GM12878 (cell line): ENCODE measurements around the gene NHERF2. TPM values are rescaled to one million over a fixed set of nuclear protein-coding genes. Genes with fewer than 3 reads are reported as not detected.

Experiments used
- ATAC-seq: fragments of 200-7000 bp; cut with Tn5 transposase; 3 replicates; pipeline ENCODE4 v1.9.1; 2020; ENCODE audit warnings: mild to moderate bottlenecking, moderate library complexity
- BruUV-seq: library from RNA; stranded (reverse); fragments of 400-500 nt; replicated peaks from 2 replicates; lab custom pipeline; 2021; lab: Mats Ljungman, UMichigan
- CTCF ChIA-PET: fragments of 300-600 bp; sonication (Branson Sonifier 250); formaldehyde crosslinking; extraction: SDS; loops from one replicate; lab custom pipeline; 2021; ENCODE audit warnings: inconsistent platforms; lab: Yijun Ruan, JAX
- POLR2A ChIA-PET: fragments of 350-600 bp; formaldehyde crosslinking; extraction: SDS; loops from one replicate; lab custom pipeline; 2021; ENCODE audit warnings: inconsistent platforms; lab: Charles Lee
- RAD21 ChIA-PET: fragments of 300-600 bp; sonication (Branson Sonifier 250); formaldehyde crosslinking; loops from one replicate; lab custom pipeline; 2023; ENCODE audit warnings: antibody characterized with exemption; ENCODE audit not compliant: unreplicated experiment; lab: Charles Lee
- SMC1A ChIA-PET: fragments of 300-600 bp; sonication (Branson Sonifier 250); formaldehyde crosslinking; loops from one replicate; lab custom pipeline; 2023; ENCODE audit not compliant: unreplicated experiment, uncharacterized antibody; lab: Charles Lee
- DNase-seq: peaks from one replicate; pipeline ENCODE4 v3.0.0-alpha.2; 2011; ENCODE audit warnings: low read depth, low spot score
- FAIRE-seq: peaks from 3 replicates; lab custom pipeline; 2011; peaks lifted over from hg19 to GRCh38; lab: Jason Lieb, UNC
- H2AFZ ChIP-seq: 2 replicates; pipeline ENCODE4 v1.6.0; 2011; ENCODE audit warnings: low read depth, low read length, control low read depth; ENCODE audit not compliant: control insufficient read depth
- H3K27ac ChIP-seq: 2 replicates; pipeline ENCODE4 v1.5.1; 2011; ENCODE audit warnings: control low read depth; ENCODE audit not compliant: control insufficient read depth, insufficient read depth
- H3K27me3 ChIP-seq, 2 experiments: replicated peaks in 1 of 2; 2 replicates each; pipeline versions ENCODE4 v1.6.0 to v1.6.1; 2011; ENCODE audit warnings: low read length in 1 of 2; ENCODE audit not compliant: control insufficient read depth in 2 of 2, insufficient read depth in 2 of 2
- H3K36me3 ChIP-seq, 2 experiments: 2 replicates each; pipeline ENCODE4 v1.5.1; 2011; ENCODE audit warnings: low read length in 1 of 2; ENCODE audit not compliant: control insufficient read depth in 2 of 2, insufficient read depth in 2 of 2
- H3K4me1 ChIP-seq: 2 replicates; pipeline ENCODE4 v1.6.1; 2011; ENCODE audit warnings: mild to moderate bottlenecking, low read length, moderate library complexity, mixed read lengths; ENCODE audit not compliant: control insufficient read depth, insufficient read depth
- H3K4me2 ChIP-seq: 2 replicates; pipeline ENCODE4 v1.6.0; 2011; ENCODE audit warnings: control low read depth; ENCODE audit not compliant: control insufficient read depth, insufficient read depth
- H3K4me3 ChIP-seq: fragments of 200-600 bp; sonication (generic); 2 replicates; pipeline ENCODE4 v1.5.1; 2016
- H3K79me2 ChIP-seq: 2 replicates; pipeline ENCODE4 v1.6.0; 2011; ENCODE audit warnings: low read length; ENCODE audit not compliant: control insufficient read depth, insufficient read depth
- H3K9ac ChIP-seq: 2 replicates; pipeline ENCODE4 v1.8.0; 2011; ENCODE audit warnings: low read length, control low read depth, mixed read lengths; ENCODE audit not compliant: control insufficient read depth, insufficient read depth
- H3K9me3 ChIP-seq: replicated peaks from 3 replicates; pipeline ENCODE4 v1.5.1; 2011; ENCODE audit warnings: mild to moderate bottlenecking, low read length; ENCODE audit not compliant: control insufficient read depth, insufficient read depth
- H4K20me1 ChIP-seq: 2 replicates; pipeline ENCODE4 v1.6.0; 2011; ENCODE audit not compliant: control insufficient read depth, insufficient read depth
- CREB1 ChIP-seq: IDR thresholded peaks from 2 replicates; pipeline ENCODE4 v1.6.1; 2012; ENCODE audit warnings: low read depth, mild to moderate bottlenecking, inconsistent platforms
- FOS ChIP-seq: IDR thresholded peaks from 3 replicates; pipeline ENCODE4 v1.6.1; 2011; ENCODE audit warnings: borderline replicate concordance; ENCODE audit not compliant: insufficient read length; ENCODE audit errors: extremely low read depth
- RAD21 ChIP-seq: IDR thresholded peaks from 2 replicates; pipeline ENCODE4 v1.6.1; 2011; ENCODE audit warnings: mild to moderate bottlenecking, low read depth, low read length, moderate library complexity; ENCODE audit not compliant: insufficient read depth
- RBBP5 ChIP-seq: fragments of 200-600 bp; sonication (generic); conservative IDR thresholded peaks from 2 replicates; pipeline ENCODE4 v1.6.1; 2016
- SP1 ChIP-seq: IDR thresholded peaks from one replicate; pipeline ENCODE4 v1.6.1; 2011; ENCODE audit warnings: low read depth, low read length
- WGBS: methylation state at CpG from one replicate; pipeline ENCODE4 v1.1.6; 2016; ENCODE audit warnings: low lambda C conversion rate; ENCODE audit not compliant: insufficient replicate concordance, insufficient coverage; ENCODE audit errors: missing lambda C conversion rate; 5-methylcytosine and 5-hydroxymethylcytosine counted together
- in situ Hi-C: fragments of 300-500 bp; cut with MboI; formaldehyde crosslinking; loops from 9 replicates; pipeline ENCODE4 v1.14.3; 2018; ENCODE audit warnings: mixed read lengths
- intact Hi-C: fragments of 100-400 bp; cut with micrococcal nuclease; formaldehyde crosslinking; loops from one replicate; pipeline ENCODE4 v1.14.2; 2022; ENCODE audit not compliant: unreplicated experiment
- polyA plus RNA-seq, 11 experiments: library from polyadenylated mRNA; depleted of rRNA in 4 of 11; unstranded in 6 of 11; stranded (reverse) in 5 of 11; fragments of >200 nt; fragmentation: Nextera tagmentation in 4 of 11; fragmentation: Illumina TruSeq in 1 of 11; extraction: Ambion mirVana in 4 of 11; extraction: Trizol in 1 of 11; gene quantifications; 1 replicate in 1 of 11; 2 replicates in 10 of 11; pipeline versions ENCODE4 v1.2.1 to v1.2.3, GENCODE V29; 2011 to 2016; ENCODE audit warnings: inconsistent platforms in 2 of 11, missing spikeins in 2 of 11, low read depth in 1 of 11
- total RNA-seq, 4 experiments: library from RNA; depleted of rRNA in 3 of 4; stranded (reverse); fragments of >200 nt in 3 of 4; fragmentation: Illumina TruSeq in 1 of 4; extraction: Trizol in 1 of 4; gene quantifications; 2 replicates each; pipeline versions ENCODE4 v1.2.1 to v1.2.3, GENCODE V29; 2013 to 2021
- TF ChIP-seq, protein P1 (sequence below): IDR thresholded peaks from 2 replicates; pipeline ENCODE4 v1.6.1; 2011; ENCODE audit warnings: borderline replicate concordance, low read depth, mild to moderate bottlenecking, moderate library complexity, low read length; ENCODE audit not compliant: insufficient read depth, poor library complexity, severe bottlenecking
- TF ChIP-seq, protein P2 (sequence below): fragments of 450-650 bp; IDR thresholded peaks from 2 replicates; pipeline ENCODE4 v1.6.1; 2017; ENCODE audit warnings: mild to moderate bottlenecking

NHERF2 gene
- total and polyA plus RNA-seq, 10 of the 15 experiments (the other 5 are each of a cell fraction or from before 2014, with no cell fraction given) = 0.05 to 0.31 (median 0.08) TPM; not detected in 4

DNA sequence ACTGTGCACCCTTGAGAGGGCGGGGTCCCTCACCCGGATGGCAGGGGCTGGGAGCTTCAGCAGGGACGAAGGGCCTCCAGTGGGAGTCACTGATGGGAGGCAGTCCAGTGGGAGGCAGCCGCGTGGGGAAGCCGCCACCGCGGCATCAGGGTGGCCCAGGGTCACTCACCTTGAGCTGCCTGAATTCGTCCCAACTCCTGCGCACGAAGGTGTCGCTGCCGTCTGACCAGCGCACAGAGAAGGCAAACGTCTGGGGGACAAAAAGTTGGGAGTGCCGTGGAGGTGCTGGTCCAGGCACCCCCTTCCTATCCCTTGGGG, 46.0 kb upstream of the NHERF2 start:
- no peaks in the 10 kb centered on the region for H3K9me3 ChIP-seq
- ChIA-PET RAD21 (interaction anchor here (1.1 to 2.6 kb wide), 4 partner anchors 9 to 160 kb away, joined by 4 to 12 read pairs (median 6); partner anchors contain the start of genes RPS2 and TBL3), POLR2A (interaction anchor here (1.8 to 4.7 kb wide), 5 partner anchors 9 to 37 kb away, joined by 5 to 25 read pairs (median 18); partner anchors contain the start of genes MSRB1, RPS2 and TBL3), SMC1A (interaction anchor here (1.6 to 1.7 kb wide), 2 partner anchors 16 to 27 kb away, joined by 5 to 7 read pairs; partner anchors contain the start of gene RPS2), CTCF (interaction anchor here (1.6 to 1.7 kb wide), 2 partner anchors 23 to 160 kb away, joined by 5 to 6 read pairs; no protein-coding TSS in a partner anchor)
- in situ Hi-C loops = no loop called here
- 33% methylated on average over 16 of the region's 16 CpGs for WGBS
- no peak overlapping the region for H3K4me2 ChIP-seq
- H3K4me3 ChIP-seq = no peak overlapping the region
- no peak overlapping the region for H2AFZ ChIP-seq
- intact Hi-C loops = no loop called here
- H3K36me3 ChIP-seq = peaks cover 0 to 23% of the 10 kb centered on the region in 2 experiments; a peak in 3 of 4 replicates
- peaks cover 23% of the 10 kb centered on the region for H3K4me1 ChIP-seq
- ATAC-seq (no peak), DNase-seq (no peak), FAIRE-seq (no peak)
- TF ChIP-seq, protein P1, sequence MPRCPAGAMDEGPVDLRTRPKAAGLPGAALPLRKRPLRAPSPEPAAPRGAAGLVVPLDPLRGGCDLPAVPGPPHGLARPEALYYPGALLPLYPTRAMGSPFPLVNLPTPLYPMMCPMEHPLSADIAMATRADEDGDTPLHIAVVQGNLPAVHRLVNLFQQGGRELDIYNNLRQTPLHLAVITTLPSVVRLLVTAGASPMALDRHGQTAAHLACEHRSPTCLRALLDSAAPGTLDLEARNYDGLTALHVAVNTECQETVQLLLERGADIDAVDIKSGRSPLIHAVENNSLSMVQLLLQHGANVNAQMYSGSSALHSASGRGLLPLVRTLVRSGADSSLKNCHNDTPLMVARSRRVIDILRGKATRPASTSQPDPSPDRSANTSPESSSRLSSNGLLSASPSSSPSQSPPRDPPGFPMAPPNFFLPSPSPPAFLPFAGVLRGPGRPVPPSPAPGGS = no peak
- TF ChIP-seq RAD21 (no peak), CREB1 (no peak), SP1 (no peak), FOS (no peak), RBBP5 (no peak)
- TF ChIP-seq, protein P2, sequence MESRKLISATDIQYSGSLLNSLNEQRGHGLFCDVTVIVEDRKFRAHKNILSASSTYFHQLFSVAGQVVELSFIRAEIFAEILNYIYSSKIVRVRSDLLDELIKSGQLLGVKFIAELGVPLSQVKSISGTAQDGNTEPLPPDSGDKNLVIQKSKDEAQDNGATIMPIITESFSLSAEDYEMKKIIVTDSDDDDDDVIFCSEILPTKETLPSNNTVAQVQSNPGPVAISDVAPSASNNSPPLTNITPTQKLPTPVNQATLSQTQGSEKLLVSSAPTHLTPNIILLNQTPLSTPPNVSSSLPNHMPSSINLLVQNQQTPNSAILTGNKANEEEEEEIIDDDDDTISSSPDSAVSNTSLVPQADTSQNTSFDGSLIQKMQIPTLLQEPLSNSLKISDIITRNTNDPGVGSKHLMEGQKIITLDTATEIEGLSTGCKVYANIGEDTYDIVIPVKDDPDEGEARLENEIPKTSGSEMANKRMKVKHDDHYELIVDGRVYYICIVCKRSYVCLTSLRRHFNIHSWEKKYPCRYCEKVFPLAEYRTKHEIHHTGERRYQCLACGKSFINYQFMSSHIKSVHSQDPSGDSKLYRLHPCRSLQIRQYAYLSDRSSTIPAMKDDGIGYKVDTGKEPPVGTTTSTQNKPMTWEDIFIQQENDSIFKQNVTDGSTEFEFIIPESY = no peak
- BruUV-seq = no TSS peak
- 0 out of 4 replicates have a peak, but pooled peaks cover 0 to 5% of the 10 kb centered on the region in 2 experiments for H3K27me3 ChIP-seq
- no peaks in the 10 kb centered on the region for H4K20me1 ChIP-seq
- no peak overlapping the region for H3K9ac ChIP-seq
- H3K27ac ChIP-seq = no peak overlapping the region
- H3K79me2 ChIP-seq = no peaks in the 10 kb centered on the region; the same call in none of the 2 replicates
